PC-3 (cell line): ENCODE results near the gene TBC1D9. TPM values are rescaled to one million over a fixed set of nuclear protein-coding genes. Genes with fewer than 3 reads are reported as not detected.

Experiments used
- ATAC-seq: fragments of 200-7000 bp; cut with Tn5 transposase; 2 replicates; pipeline ENCODE4 v1.9.1; 2020; ENCODE audit warnings: mild to moderate bottlenecking, moderate library complexity
- BruUV-seq: library from RNA; stranded (reverse); fragments of 400-500 nt; replicated peaks from 2 replicates; lab custom pipeline; 2021; lab: Mats Ljungman, UMichigan
- CTCF ChIA-PET: fragments of 300-600 bp; sonication (Branson Sonifier 250); formaldehyde crosslinking; loops from one replicate; lab custom pipeline; 2022; ENCODE audit warnings: antibody characterized with exemption; lab: Charles Lee
- POLR2A ChIA-PET: fragments of 300-600 bp; sonication (Branson Sonifier 250); formaldehyde crosslinking; loops from one replicate; lab custom pipeline; 2022; ENCODE audit warnings: antibody characterized with exemption; ENCODE audit not compliant: unreplicated experiment; lab: Charles Lee
- DNase-seq: peaks from one replicate; pipeline ENCODE4 v3.0.0-alpha.2; 2015
- H2AFZ ChIP-seq: fragments of 300-600 bp; sonication (generic); 2 replicates; pipeline ENCODE4 v1.6.0; 2016; ENCODE audit warnings: antibody characterized with exemption, low read length
- H3F3A ChIP-seq: fragments of 300-600 bp; sonication (generic); one replicate; pipeline ENCODE4 v1.6.0; 2017; ENCODE audit warnings: antibody characterized with exemption, low read length, control low read depth, mild to moderate bottlenecking; ENCODE audit not compliant: unreplicated experiment
- H3K27ac ChIP-seq: fragments of 300-600 bp; sonication (generic); 2 replicates; pipeline ENCODE4 v1.5.1; 2016; ENCODE audit warnings: mild to moderate bottlenecking, low read length
- H3K27me3 ChIP-seq: fragments of 300-600 bp; sonication (generic); 2 replicates; pipeline ENCODE4 v1.6.1; 2016; ENCODE audit warnings: low read length, mixed read lengths
- H3K36me3 ChIP-seq: fragments of 300-600 bp; sonication (generic); 2 replicates; pipeline ENCODE4 v1.6.1; 2016; ENCODE audit warnings: low read depth, mixed run types, low read length, mixed read lengths
- H3K4me1 ChIP-seq: fragments of 300-600 bp; sonication (generic); 2 replicates; pipeline ENCODE4 v1.5.1; 2016; ENCODE audit warnings: low read length; ENCODE audit not compliant: insufficient read depth
- H3K4me2 ChIP-seq: fragments of 300-600 bp; sonication (generic); 2 replicates; pipeline ENCODE4 v1.6.0; 2016; ENCODE audit warnings: low read length
- H3K4me3 ChIP-seq: fragments of 300-600 bp; sonication (generic); 2 replicates; pipeline ENCODE4 v1.5.1; 2016; ENCODE audit warnings: mild to moderate bottlenecking, low read length, mixed read lengths
- H3K79me2 ChIP-seq: fragments of 300-600 bp; sonication (generic); 2 replicates; pipeline ENCODE4 v1.6.1; 2017; ENCODE audit warnings: low read length, mixed read lengths
- H3K9ac ChIP-seq: fragments of 300-600 bp; sonication (generic); 2 replicates; pipeline ENCODE4 v1.6.0; 2016; ENCODE audit warnings: mild to moderate bottlenecking, low read length
- H3K9me2 ChIP-seq: fragments of 300-600 bp; sonication (generic); replicated peaks from 2 replicates; pipeline ENCODE4 v1.6.1; 2016; ENCODE audit warnings: mixed run types, low read length, mixed read lengths
- H3K9me3 ChIP-seq: fragments of 300-600 bp; sonication (generic); 2 replicates; pipeline ENCODE4 v1.6.1; 2016; ENCODE audit warnings: low read length, mixed read lengths
- H4K20me1 ChIP-seq: fragments of 300-600 bp; sonication (generic); 2 replicates; pipeline ENCODE4 v1.6.1; 2016; ENCODE audit warnings: low read length, mixed read lengths
- CTCF ChIP-seq: fragments of 300-600 bp; sonication (generic); conservative IDR thresholded peaks from 2 replicates; pipeline ENCODE4 v1.5.1; 2017; ENCODE audit warnings: antibody characterized with exemption, low read depth, mild to moderate bottlenecking, low read length
- EZH2 ChIP-seq: fragments of 300-600 bp; sonication (generic); IDR thresholded peaks from one replicate; pipeline ENCODE4 v1.6.1; 2017; ENCODE audit warnings: antibody characterized with exemption, mild to moderate bottlenecking, low read length; ENCODE audit not compliant: unreplicated experiment
- EZH2phosphoT487 ChIP-seq: fragments of 300-600 bp; sonication (generic); IDR thresholded peaks from 2 replicates; pipeline ENCODE4 v1.6.1; 2018; ENCODE audit warnings: mild to moderate bottlenecking, antibody characterized with exemption, low read length, borderline replicate concordance
- intact Hi-C: fragments of 100-400 bp; cut with micrococcal nuclease; formaldehyde crosslinking; loops from 2 replicates; pipeline ENCODE4 v1.9.0; 2023
- total RNA-seq: library from RNA; depleted of rRNA; stranded (reverse); fragments of >200 nt; gene quantifications from 2 replicates; pipeline ENCODE4 v1.2.3, GENCODE V29; 2014

Gene TBC1D9
- total RNA-seq, 1 experiment from 2014 or later = 11.2 TPM

- Histone ChIP-seq H3K4me3 (no peak overlapping the region), H3K36me3 (no peaks in the 10 kb centered on the region), H3K27ac (no peak overlapping the region), H3K4me2 (no peak overlapping the region), H3F3A (no peaks in the 10 kb centered on the region), H3K27me3 (no peaks in the 10 kb centered on the region), H3K9me3 (no peaks in the 10 kb centered on the region), H4K20me1 (no peaks in the 10 kb centered on the region), H3K9ac (no peak overlapping the region), H3K9me2 (no peaks in the 10 kb centered on the region), H3K79me2 (no peaks in the 10 kb centered on the region), H3K4me1 (peaks cover 4% of the 10 kb centered on the region; the same call in 1 of the 2 replicates), H2AFZ (no peak overlapping the region)
- no peak for ATAC-seq
- no TSS peak for BruUV-seq
- DNase-seq = no peak
- CTCF ChIA-PET = no interaction called here
- TF ChIP-seq EZH2 (no peak), EZH2phosphoT487 (no peak), CTCF (no peak)
- POLR2A ChIA-PET = no interaction called here
- intact Hi-C loops = no loop called here
Observed at GRCh38 chr4:140686796-140687195, 69.4 kb downstream of the TBC1D9 start.

GRCh38 chr4:140684314-140684713 is 71.9 kb downstream of the TBC1D9 start:
- H3K9ac ChIP-seq = no peak overlapping the region
- no peaks in the 10 kb centered on the region for H4K20me1 ChIP-seq
- no peak for ATAC-seq
- H2AFZ ChIP-seq = no peak overlapping the region
- no peak overlapping the region for H3K4me2 ChIP-seq
- ChIA-PET POLR2A (no interaction called here), CTCF (no interaction called here)
- no TSS peak for BruUV-seq
- DNase-seq = no peak
- H3K27me3 ChIP-seq = no peaks in the 10 kb centered on the region
- H3K4me3 ChIP-seq = no peak overlapping the region
- peaks cover 4% of the 10 kb centered on the region; the same call in 1 of the 2 replicates for H3K4me1 ChIP-seq
- H3K79me2 ChIP-seq = no peaks in the 10 kb centered on the region
- no peak for TF ChIP-seq CTCF
- no peak for TF ChIP-seq EZH2phosphoT487
- no peak for TF ChIP-seq EZH2
- no peaks in the 10 kb centered on the region for H3F3A ChIP-seq
- no peak overlapping the region for H3K27ac ChIP-seq
- intact Hi-C loops = no loop called here
- H3K9me3 ChIP-seq = no peaks in the 10 kb centered on the region
- H3K9me2 ChIP-seq = no peaks in the 10 kb centered on the region
- H3K36me3 ChIP-seq = no peaks in the 10 kb centered on the region

- ChIA-PET POLR2A (no interaction called here), CTCF (no interaction called here)
- Histone ChIP-seq H3K4me1 (no peaks in the 10 kb centered on the region), H3K9me2 (no peaks in the 10 kb centered on the region), H3K4me2 (no peak overlapping the region), H2AFZ (no peak overlapping the region), H3K36me3 (no peaks in the 10 kb centered on the region), H3K27ac (no peak overlapping the region), H3K79me2 (no peaks in the 10 kb centered on the region), H3F3A (no peaks in the 10 kb centered on the region), H3K4me3 (no peak overlapping the region), H4K20me1 (no peaks in the 10 kb centered on the region), H3K9ac (no peak overlapping the region), H3K9me3 (no peaks in the 10 kb centered on the region), H3K27me3 (no peaks in the 10 kb centered on the region)
- no peak for DNase-seq
- intact Hi-C loops = no loop called here
- no peak for ATAC-seq
- no TSS peak for BruUV-seq
- TF ChIP-seq CTCF = no peak
- no peak for TF ChIP-seq EZH2
- no peak for TF ChIP-seq EZH2phosphoT487
Observed at GRCh38 chr4:140681201-140681600, 75.0 kb downstream of the TBC1D9 start.
